Activated CD8-positive, alpha-beta memory T cell treated with anti-CD3 and anti-CD28 coated beads for 48 hours (primary cell): ENCODE results near the gene TSPAN11.

Experiments
- DNase-seq, 3 experiments: peaks; one replicate each; pipeline ENCODE4 v3.0.0-alpha.2; 2020; ENCODE audit warnings: low read depth in 2 of 3, low spot score in 2 of 3

The TSPAN11 gene

DNA sequence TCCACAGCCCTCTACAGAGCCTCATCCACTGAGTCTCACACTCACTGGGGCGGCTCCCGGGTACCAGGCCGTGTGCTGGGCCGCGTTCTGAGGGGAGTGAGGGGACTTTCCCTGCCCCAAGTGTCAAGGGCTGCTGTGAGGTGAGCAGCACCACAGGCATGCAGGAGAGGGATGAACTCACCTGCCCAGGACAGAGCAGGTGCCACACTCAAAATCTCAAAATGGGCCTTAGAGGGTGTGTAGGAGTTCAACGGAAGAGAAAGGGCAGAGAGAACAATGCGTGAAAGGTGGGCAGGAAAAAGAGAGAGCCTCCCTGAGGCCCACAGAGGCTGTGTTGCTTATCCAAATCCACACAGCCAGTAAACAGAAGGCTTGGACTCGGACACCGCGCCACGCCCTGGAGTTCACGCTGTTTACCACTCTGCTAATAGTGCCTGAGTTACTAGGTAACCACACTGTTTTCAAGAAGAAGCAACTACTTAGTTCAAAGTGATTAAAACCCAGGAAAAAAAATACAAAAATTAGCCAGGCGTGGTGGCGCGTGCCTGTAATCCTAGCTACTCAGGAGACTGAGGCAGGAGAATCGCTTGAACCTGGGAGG, 32.7 kb downstream of the TSPAN11 start:
- no peak for DNase-seq

DNA sequence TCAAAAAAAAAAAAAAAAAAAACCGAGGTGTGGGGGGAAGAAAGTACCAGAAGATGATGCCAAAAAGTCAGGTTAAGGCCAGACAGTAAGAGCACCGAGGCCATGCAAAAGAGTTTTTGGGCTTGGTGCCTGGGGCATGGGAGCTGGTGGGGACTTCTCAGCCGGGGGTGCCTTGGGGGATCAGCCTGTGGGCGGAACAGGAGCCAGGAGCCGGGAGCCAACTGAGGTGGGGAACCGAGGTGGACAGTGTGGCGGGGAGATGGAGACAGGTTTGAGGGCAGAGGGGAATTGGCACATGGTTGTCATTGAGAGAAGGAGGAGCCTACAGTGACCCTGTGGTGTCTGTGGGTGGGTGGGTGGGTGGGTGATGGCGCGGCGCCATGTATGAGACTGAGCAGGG, 33.2 kb downstream of the TSPAN11 start:
- no peak for DNase-seq

DNA sequence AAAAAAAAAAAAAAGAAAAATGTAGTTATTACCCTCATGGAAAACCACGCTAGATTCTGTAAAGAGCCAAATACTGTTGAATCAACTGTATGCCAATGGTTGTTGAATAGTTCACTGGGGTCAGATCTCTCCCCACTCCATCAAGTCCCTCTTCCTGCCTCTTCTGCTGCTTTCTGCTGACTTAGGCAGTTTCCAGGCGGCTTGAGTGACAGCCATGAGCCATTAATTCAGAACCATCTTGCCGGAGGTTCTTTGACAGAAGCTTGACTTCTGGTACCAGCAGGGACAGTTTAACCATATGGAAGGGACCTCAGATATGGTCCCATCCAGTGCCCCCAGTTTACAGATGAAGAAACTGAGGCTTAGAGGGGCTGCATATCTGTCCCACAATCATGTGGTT, 34.5 kb downstream of the TSPAN11 start:
- DNase-seq = no peak

DNA sequence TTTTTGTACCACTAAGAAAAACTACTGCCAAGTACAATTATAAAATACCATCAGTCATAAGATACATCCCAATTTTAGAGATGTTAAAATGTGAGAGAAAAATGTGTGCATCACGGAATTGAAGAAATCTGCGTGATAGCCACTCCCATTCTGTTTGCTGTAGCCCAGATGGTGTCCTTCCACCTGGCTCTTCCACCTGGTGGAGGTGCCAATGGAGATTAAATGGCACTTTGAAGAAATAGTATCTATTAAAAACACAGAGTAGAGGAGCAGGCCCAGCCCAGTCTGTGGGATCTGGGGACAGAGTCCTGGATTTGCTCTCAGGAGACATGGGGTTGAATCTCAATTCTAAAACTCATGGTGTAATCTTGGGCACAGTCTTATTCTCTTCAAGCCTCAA, 35.5 kb downstream of the TSPAN11 start:
- no peak for DNase-seq

DNA sequence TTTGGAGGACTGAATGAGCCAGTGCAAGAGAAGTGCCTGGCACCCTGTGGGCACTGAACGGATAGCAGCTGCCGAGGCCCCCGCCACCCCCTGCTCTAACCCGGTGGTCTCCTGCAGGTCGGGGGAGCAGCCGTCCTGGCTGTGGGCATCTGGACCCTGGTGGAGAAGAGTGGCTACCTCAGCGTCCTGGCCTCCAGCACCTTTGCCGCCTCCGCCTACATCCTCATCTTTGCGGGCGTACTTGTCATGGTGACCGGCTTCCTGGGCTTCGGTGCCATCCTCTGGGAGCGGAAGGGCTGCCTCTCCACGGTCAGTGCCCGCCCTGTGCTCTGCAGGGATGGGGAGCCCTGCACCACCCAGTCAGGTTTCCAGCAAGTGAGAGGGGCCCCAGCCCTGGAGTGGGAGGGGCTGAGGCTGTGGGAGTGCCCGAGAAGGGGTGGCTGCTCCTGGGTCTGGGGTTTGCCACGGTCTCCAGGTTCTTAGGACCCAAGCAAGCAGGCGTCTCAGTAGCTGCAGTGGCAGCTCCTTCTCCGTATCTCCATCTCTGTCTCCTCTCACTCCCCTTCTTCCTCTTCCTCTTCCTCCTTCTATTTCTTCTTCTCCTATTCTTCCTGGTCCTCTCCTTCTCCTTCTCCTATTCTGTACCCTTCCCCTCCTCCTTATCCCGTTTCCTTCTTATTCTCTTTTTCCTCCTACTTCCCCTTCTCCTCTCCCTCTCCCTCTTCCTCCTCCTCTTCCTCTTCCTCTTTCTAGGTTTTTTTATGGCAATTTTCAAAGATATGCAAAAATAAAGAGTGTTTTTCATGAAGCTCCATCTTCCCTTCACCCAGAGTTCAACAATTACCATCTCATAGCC, 37.4 kb downstream of the TSPAN11 start:
- no peak for DNase-seq

DNA sequence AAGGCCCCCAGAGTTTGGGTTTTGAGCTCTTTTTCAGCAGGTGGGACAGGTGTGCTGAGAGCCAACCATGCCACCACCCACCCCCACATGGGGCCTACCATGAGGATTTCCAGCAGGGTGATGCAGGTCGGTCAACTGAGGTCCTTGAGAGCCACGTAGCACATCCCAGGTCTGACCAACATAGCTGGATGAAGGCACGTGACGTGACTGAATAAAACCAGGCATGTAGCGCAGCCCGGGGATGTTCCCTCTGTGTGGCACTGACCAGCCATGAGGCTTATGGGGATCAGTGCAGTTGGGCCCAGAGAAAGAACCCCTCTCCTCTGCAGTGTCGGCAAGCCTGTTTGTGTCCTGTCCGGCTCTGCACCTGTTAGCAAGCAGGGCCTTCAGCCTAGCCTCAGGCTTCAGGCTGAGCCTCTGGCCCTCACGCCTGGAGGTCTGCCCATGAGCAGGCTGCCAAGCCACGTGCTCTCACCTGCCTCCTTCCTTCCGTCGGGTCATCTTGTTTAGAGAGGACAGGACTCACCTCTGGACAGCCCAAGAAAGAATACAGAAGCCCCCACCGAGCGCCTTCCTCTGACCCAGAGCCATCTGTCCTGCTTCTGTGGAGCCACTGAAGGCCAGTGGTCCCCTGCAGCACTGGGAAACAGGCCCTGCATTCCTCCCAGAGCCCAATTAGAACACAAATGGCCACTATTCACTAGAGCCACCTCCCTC, 38.5 kb downstream of the TSPAN11 start:
- DNase-seq = no peak

DNA sequence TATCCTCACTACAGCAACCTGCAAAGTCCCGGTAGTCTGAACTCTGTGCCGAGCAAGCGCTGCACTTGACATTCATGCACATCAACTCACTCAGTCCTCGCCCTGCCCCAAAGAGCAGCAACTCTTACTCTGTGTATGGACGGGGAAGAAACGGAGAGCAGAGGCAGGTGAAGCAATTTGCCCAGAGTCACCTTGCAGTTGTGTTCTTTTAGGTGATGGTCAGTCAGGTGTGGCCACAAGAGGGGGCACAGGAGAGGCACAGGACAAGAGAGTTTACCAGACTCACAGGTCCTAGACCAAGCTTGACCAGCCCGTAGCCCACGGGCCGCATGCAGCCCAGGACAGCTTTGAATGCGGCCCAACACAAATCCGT, 39.1 kb downstream of the TSPAN11 start:
- no peak for DNase-seq

DNA sequence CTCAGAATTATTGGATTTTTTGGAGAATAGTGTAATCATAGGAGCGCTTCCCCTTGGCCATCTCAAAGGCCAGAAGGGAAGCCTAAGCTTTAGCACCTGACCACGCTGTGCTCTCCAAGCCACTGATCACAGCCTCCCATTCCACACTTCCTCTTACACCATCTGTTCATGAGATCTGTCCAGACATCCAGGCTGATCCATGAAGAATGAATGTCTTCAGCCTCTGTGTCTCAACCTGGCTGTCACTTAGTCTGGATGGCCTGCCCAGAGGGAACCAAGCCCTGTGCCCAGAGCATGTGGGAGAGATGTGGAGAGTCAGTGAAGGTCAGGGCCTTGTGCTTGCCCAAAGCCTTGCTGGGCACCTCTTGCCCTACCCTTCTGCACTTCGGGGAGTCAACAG, 40.5 kb downstream of the TSPAN11 start:
- no peak for DNase-seq

DNA sequence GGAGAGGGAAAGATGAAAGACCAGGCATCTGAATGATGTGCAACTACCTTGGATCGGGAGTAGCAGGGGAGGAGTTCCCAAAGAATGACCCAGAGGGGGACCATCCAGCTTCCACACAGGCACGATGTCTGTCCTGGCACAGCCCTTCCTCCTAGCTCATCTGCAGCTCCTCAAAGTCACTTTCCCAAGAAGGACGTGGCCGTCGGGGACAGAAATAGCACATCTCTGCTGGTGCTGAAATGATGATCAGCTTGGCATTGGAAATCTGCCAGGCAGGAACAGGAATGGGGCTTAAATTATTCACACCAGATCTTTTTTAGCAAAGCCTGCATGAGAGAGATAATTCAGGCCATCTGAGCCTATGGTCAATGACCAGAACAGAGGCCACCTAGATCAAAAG, 41.7 kb downstream of the TSPAN11 start:
- DNase-seq = no peak

DNA sequence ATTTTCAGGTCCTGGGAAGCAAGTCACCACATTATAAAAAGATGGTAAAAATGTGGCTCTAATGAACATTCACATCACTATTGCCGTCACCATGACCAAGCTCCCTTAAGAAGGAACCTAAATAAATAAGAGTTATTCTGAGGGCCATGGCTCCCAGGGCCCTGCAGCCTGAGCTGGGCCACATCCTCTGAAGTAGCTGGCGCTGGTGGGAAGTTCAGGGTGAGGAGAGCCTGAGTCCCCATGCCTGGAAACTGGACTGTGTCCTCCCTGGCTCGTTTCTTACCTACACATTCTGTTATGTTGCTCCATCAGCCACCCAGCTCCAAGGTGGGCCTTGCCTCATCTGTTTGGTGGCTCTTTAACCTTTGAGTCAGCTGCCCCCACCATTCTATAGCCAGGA, 42.5 kb downstream of the TSPAN11 start:
- no peak for DNase-seq

DNA sequence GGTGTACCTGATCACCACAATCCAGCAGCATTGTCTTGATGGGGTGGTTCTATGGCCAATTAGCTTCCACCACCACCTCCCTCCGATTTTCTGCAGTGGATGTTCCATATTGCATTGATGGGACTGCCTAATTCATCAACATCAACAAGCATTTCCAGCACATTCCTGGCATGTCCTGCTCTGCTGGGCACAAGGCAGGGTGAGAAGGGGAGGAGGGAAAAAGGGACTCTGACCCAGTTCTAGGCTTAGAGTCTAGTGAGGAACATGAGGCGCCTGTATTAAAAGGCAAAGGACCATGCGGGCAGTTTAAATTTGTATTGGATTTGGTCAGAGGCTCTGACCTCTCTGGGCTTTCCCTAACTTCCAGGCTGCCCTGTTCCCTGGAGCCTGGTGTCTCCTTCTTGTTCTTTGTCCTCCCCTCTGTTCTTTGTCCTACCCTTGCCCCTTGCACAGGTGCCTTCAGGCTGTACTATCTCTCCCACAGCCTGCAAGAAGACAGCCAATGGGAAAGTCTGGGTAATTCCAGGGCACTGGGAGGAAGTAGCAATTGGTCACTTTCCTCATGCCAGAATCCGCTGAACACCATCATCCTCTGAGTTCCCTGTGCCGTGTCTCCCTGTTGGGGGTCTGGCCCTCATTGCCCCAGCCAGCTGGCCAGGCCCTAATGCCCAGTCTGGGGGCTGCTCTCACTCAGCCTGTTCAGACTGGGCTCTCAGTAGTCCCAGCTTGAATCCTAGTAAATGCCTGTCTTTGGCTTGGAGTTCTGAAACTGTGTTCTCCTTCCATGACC, 43.3 kb downstream of the TSPAN11 start:
- no peak for DNase-seq

DNA sequence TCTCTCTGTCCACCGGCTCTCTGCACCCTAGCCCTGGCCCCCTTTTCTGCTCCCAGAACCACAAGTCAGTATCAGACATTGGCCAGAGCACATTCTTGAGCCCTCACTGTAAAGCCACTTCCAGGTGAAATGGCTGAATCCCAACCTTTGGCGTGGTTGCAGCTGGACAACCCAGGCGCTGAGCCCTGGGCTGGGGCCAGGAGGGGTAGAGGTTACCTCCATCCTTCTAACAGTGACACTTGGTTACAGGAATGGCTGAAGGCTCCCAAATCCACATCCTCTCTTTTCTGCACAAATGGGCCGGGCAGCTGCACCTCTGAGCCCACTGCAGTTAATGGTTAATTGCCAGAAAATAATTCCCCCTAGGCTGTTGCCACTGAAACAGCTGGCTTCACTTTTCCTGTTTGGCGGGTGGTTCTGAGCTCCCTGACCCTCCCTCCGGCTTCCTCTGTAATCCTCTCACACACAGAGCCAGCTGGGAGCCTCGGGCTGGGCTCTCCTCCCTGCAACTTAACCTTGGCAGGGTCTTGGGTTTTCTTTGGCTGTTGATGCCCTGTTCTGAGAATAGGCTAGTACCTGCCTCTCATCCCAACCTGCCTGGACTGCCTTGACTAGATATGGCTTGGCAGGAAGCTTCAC, 44.1 kb downstream of the TSPAN11 start:
- DNase-seq = no peak

DNA sequence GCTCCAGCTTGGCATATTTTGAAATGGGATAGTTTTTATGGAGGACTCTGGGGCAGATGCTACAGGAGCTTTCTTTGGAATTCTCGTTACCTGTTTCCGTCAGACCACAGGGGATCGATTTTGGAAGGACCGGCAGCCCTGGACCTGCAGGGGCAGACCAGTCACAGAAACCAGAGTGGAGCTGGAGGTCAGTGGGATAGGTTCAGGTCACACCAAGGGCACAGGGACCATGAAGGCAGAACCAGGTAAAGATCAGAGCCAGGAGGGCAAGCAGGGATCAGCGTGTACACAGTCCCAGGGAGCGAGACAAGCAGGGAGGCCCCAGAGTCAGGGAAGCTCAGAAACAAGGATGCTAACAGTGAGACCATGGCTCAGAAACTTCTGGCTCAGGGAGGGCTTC, 45.5 kb downstream of the TSPAN11 start:
- DNase-seq = no peak

DNA sequence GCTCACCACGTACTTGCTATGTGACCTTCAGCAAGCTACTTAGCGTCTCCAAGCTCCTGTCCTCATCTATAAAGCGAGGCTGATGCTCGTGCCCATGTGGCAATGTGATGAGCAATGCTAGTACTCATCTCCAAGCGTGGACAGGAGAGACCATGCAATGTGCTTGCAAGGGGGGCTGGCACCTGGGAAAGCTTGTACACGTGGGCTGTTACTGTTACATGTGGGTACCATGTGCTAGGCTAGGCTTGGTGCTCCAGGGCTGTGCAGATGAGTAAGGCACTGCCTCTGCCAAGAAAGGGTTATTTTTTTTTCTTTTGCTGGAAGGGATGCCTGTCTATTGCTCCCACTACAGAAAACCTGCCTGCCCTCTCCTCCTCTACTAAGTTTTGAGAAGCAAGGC, 46.6 kb downstream of the TSPAN11 start:
- DNase-seq = no peak

DNA sequence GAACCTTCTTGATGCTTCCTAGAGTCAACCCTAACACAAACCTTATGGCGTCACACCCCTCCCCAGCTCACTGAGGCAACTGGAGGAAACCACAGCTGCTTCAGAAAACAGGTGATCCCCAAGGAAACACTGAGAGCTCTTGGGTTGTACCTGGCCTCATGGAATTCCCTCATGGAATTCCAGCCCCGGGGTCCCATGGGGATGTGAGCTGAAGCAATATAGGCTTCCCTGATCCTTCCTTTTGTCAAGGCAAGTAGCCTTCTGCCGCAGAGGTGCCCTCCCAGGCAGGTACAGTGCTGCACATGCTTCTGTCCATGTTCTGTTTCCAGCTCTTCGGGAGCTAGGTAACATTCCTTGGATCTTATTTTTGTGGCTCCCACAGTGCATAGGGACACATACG, 47.3 kb downstream of the TSPAN11 start:
- DNase-seq = no peak

DNA sequence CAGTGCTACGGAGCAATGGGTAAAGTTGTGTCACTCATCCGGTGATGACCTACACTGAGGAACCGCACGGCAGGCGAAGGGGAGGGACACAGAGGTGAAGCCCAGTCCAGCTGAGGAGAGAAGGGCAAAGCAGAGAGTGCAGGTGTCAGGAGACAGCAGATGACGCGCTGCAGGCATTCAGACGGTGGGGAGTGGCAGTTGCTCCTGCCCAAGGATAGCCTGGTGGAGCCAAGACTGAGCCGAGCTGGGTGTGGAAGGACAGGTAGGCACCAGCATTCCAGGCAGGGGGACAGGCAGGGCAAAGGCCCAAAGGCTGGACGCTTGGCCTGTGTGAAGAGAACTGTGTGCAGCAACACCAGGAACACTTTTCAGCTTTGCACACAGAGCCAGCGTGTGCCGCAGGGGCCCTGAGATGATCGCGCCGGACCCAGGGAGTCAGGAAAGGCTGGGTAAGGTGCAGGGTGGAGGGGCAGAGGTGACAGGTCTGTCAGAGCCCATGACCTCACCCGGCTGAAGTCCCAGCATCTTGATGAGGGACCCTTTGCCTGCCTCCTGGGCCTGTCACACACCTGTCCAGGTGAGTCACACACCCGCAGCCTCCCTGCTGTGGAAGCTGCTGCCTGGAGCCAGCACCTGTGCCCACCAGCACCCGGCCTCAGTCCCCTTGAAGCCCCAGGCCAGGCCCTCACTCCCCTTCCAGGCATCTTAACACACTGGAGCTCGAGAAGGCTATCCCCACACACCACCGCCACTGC, 48.4 kb downstream of the TSPAN11 start:
- no peak for DNase-seq

DNA sequence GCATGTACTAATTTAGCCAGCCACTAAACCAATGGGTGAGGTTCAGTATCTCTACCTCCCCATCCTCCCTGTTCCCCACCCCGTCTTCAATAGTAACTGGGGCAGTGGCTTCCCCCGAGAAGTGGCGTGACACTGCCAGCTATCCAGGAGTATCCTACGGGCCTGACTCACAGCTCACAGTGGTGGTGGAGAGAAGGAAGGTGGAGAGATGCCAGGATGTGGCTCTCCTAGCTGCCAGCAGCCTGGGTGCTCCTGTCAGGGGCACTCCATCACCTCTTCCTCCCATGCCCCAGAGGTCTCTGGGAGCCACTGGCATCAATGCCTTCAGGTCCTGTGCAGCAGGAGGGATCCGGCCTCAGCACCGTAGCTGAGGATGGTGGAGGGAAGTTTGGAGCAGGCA, 49.0 kb downstream of the TSPAN11 start:
- no peak for DNase-seq

DNA sequence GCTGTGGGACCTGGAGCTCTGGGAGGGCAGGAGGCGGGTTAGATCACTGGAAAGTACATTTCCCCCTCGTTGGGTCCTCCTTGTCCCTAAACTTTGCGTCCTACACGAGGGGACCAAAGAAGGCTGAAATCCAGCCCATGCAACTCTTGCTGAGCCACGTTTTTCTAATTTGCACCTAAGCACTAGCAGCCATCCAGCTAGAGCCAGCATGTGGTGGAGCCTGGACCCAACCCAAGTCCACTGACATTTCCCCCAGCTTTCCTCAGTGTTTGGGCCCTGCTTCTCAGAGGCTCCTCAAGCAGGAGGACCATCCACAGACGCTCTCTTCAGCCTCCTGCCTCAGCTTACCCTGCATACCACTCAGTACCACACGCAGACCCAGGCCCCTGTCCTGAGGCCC, 49.7 kb downstream of the TSPAN11 start:
- no peak for DNase-seq

DNA sequence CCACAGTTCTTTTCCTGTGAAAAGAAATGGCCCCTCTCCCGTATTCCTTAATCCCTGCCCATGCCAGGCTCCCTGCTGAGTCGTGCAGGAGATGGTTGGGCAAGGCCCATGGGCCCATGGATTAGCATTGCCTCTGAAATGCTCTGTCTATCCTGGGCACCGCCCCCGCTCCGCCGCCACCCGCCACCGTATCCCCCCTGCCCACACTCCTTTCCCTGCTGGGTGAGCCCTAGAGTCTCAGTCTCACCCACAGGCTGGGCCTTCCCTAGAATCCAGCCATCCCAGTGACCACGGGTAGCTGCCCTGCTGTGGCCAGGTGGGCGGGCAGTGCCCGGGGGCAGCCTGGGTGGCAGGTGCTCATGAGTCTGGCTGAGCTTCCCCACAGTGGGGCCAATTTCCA, 50.6 kb downstream of the TSPAN11 start:
- DNase-seq = no peak
